GM18502 (cell line): ENCODE measurements around the gene PRKCD.

ENCODE experiments used
- ATAC-seq: cut with Tn5 transposase; IDR thresholded peaks from one replicate; pipeline ENCODE4 v1.9.1; 2021; ENCODE audit warnings: mild to moderate bottlenecking; ENCODE audit not compliant: unreplicated experiment, poor library complexity

Gene PRKCD

GRCh38 chr3:53160660-53161449, at the start of gene PRKCD:
TSS of gene PRKCD (plus strand) at chr3:53161209. CDS start at chr3:53178423, 17,214 bp downstream.
- ATAC-seq = peak; percentile 52

GRCh38 chr3:53111822-53112221, 49.2 kb upstream of the PRKCD start:
- no peak for ATAC-seq

GRCh38 chr3:53113293-53114010, 47.6 kb upstream of the PRKCD start:
- no peak for ATAC-seq

- peak; percentile 57 for ATAC-seq
Measured at GRCh38 chr3:53114011-53114400, 47.0 kb upstream of the PRKCD start.

- no peak for ATAC-seq
Measured at GRCh38 chr3:53114412-53115074, 46.5 kb upstream of the PRKCD start.

GRCh38 chr3:53116956-53117355, 44.1 kb upstream of the PRKCD start:
- no peak for ATAC-seq

- ATAC-seq = no peak
Measured at GRCh38 chr3:53120336-53120735, 40.7 kb upstream of the PRKCD start.

- no peak for ATAC-seq
Measured at GRCh38 chr3:53122255-53122932, 38.6 kb upstream of the PRKCD start.

GRCh38 chr3:53122933-53123305, 38.1 kb upstream of the PRKCD start:
- ATAC-seq = no peak

- ATAC-seq = no peak
Measured at GRCh38 chr3:53123510-53123909, 37.5 kb upstream of the PRKCD start.

GRCh38 chr3:53123953-53124352, 37.1 kb upstream of the PRKCD start:
- no peak for ATAC-seq

- ATAC-seq = no peak
Measured at GRCh38 chr3:53126601-53127000, 34.4 kb upstream of the PRKCD start.

GRCh38 chr3:53129344-53129743, 31.7 kb upstream of the PRKCD start:
- no peak for ATAC-seq

GRCh38 chr3:53130179-53131061, 30.6 kb upstream of the PRKCD start, which contains the start of gene RFT1:
TSS of gene RFT1 (minus strand) at chr3:53130435. CDS start at chr3:53130400, 35 bp downstream.
- ATAC-seq = peak; percentile 86

- ATAC-seq = no peak
Measured at GRCh38 chr3:53131096-53131495, 29.9 kb upstream of the PRKCD start.

GRCh38 chr3:53132347-53132746, 28.7 kb upstream of the PRKCD start:
- no peak for ATAC-seq

GRCh38 chr3:53134631-53135232, 26.3 kb upstream of the PRKCD start:
- ATAC-seq = peak; percentile 60

- ATAC-seq = no peak
Measured at GRCh38 chr3:53137221-53137620, 23.8 kb upstream of the PRKCD start.

GRCh38 chr3:53137835-53138446, 23.1 kb upstream of the PRKCD start:
- ATAC-seq = no peak
